ENCODE data around the gene SP140. TPM values are rescaled to one million over a fixed set of nuclear protein-coding genes. Genes with fewer than 3 reads are reported as not detected.

Gene SP140
- total and polyA plus RNA-seq, 2 of the 13 experiments (the other 11 are each of a cell fraction or from before 2014, with no cell fraction given): 0.57 to 0.80 TPM

DNA sequence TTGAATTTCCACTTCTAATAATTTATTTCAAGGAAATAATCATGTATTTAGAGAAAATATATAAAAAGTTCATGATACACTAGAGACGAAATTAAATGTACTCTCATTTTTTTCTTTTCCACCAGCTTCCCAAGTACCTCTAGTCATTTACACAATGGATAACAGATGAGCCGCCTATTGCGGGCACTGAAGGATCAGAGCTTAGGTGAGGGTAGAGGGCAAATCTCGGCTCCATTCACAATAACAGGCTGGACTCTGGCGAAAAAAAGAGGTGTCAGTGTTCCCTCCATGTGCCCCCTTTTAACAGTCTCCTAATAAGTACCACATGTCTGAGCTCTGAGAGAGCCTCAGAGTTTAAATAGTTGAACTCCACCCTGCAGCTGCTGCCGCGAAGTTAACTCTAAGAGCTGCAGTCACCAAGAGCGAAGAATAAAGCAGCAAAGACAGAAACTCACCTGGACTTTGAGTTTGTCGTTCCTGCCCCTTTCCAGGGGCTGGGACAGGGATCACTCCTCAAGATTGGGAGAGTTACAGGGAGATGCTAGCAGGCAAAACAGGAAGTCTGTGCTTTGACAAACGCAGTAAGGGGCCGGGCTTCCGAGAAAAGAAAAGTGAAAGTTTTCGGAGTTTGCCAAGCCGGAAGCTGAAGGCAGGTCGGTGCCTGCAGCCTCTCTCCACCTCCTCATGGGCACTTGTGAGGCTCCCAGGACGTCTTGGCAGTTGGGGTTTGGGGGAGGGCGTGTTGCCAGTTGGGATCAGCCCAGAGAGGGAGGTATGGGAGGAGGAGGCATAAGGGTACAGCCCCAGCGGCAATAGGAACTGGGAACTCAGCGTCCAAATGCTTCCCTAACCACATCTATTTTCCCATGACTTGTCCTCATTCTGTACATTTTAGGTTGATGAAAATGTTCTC, 5.9 kb upstream of the SP140 start, which contains the start of gene SP110 (continued):
- no peak for TF ChIP-seq DPF2 (CRISPR knock-in tag; IDR thresholded peaks at IDR 0.05; ENCODE audit: borderline replicate concordance, low read depth)
- 0 out of 2 replicates have a peak, but pooled peaks have one; percentile 13 for TF ChIP-seq HOXD1 (CRISPR knock-in tag; IDR thresholded peaks at IDR 0.05)
- peak; percentile 80; the same call in 1 of the 2 replicates for TF ChIP-seq ZNF83 (CRISPR knock-in tag; IDR thresholded peaks at IDR 0.05; ENCODE audit: borderline replicate concordance)
- TF ChIP-seq, protein P1, sequence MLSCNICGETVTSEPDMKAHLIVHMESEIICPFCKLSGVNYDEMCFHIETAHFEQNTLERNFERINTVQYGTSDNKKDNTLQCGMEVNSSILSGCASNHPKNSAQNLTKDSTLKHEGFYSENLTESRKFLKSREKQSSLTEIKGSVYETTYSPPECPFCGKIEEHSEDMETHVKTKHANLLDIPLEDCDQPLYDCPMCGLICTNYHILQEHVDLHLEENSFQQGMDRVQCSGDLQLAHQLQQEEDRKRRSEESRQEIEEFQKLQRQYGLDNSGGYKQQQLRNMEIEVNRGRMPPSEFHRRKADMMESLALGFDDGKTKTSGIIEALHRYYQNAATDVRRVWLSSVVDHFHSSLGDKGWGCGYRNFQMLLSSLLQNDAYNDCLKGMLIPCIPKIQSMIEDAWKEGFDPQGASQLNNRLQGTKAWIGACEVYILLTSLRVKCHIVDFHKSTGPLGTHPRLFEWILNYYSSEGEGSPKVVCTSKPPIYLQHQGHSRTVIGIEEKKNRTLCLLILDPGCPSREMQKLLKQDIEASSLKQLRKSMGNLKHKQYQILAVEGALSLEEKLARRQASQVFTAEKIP (CRISPR knock-in tag; IDR thresholded peaks at IDR 0.05; ENCODE audit: borderline replicate concordance): no peak
- TF ChIP-seq ADNP (CRISPR knock-in tag; IDR thresholded peaks at IDR 0.05): no peak
- TF ChIP-seq, protein P2, sequence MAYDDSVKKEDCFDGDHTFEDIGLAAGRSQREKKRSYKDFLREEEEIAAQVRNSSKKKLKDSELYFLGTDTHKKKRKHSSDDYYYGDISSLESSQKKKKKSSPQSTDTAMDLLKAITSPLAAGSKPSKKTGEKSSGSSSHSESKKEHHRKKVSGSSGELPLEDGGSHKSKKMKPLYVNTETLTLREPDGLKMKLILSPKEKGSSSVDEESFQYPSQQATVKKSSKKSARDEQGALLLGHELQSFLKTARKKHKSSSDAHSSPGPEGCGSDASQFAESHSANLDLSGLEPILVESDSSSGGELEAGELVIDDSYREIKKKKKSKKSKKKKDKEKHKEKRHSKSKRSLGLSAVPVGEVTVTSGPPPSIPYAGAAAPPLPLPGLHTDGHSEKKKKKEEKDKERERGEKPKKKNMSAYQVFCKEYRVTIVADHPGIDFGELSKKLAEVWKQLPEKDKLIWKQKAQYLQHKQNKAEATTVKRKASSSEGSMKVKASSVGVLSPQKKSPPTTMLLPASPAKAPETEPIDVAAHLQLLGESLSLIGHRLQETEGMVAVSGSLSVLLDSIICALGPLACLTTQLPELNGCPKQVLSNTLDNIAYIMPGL (CRISPR knock-in tag; IDR thresholded peaks at IDR 0.05; ENCODE audit: borderline replicate concordance in 1 of 2, low read depth in 1 of 2): 0 out of 4 replicates have a peak, but pooled peaks of 1 of the 2 experiments have one; percentile 55
- no peak for TF ChIP-seq MEIS2 (CRISPR knock-in tag; IDR thresholded peaks at IDR 0.05)
- no peak for TF ChIP-seq HES4 (CRISPR knock-in tag; IDR thresholded peaks at IDR 0.05; ENCODE audit: borderline replicate concordance)
- 0 out of 2 replicates have a peak, but pooled peaks have one; percentile 29 for TF ChIP-seq MYNN (CRISPR knock-in tag; IDR thresholded peaks at IDR 0.05; ENCODE audit: low read depth)
- peak; percentile 37; the same call in 1 of the 2 replicates for TF ChIP-seq PITX1 (CRISPR knock-in tag; IDR thresholded peaks at IDR 0.05)
- TF ChIP-seq MXI1 (IDR thresholded peaks at IDR 0.05; ENCODE audit: borderline replicate concordance, low read depth, low read length): peak; percentile 49; the same call in 1 of the 3 replicates
- TF ChIP-seq, protein P3, sequence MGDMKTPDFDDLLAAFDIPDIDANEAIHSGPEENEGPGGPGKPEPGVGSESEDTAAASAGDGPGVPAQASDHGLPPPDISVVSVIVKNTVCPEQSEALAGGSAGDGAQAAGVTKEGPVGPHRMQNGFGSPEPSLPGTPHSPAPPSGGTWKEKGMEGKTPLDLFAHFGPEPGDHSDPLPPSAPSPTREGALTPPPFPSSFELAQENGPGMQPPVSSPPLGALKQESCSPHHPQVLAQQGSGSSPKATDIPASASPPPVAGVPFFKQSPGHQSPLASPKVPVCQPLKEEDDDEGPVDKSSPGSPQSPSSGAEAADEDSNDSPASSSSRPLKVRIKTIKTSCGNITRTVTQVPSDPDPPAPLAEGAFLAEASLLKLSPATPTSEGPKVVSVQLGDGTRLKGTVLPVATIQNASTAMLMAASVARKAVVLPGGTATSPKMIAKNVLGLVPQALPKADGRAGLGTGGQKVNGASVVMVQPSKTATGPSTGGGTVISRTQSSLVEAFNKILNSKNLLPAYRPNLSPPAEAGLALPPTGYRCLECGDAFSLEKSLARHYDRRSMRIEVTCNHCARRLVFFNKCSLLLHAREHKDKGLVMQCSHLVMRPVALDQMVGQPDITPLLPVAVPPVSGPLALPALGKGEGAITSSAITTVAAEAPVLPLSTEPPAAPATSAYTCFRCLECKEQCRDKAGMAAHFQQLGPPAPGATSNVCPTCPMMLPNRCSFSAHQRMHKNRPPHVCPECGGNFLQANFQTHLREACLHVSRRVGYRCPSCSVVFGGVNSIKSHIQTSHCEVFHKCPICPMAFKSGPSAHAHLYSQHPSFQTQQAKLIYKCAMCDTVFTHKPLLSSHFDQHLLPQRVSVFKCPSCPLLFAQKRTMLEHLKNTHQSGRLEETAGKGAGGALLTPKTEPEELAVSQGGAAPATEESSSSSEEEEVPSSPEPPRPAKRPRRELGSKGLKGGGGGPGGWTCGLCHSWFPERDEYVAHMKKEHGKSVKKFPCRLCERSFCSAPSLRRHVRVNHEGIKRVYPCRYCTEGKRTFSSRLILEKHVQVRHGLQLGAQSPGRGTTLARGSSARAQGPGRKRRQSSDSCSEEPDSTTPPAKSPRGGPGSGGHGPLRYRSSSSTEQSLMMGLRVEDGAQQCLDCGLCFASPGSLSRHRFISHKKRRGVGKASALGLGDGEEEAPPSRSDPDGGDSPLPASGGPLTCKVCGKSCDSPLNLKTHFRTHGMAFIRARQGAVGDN (CRISPR knock-in tag; IDR thresholded peaks at IDR 0.05): peak; percentile 65
- TF ChIP-seq KMT2A (CRISPR knock-in tag; IDR thresholded peaks at IDR 0.05): peak; percentile 86
- no peak; the same call in 1 of the 2 replicates for TF ChIP-seq ZNF431 (CRISPR knock-in tag; IDR thresholded peaks at IDR 0.05; ENCODE audit: borderline replicate concordance, low read depth)
- peak; percentile 57; the same call in 1 of the 2 replicates for TF ChIP-seq TSC22D2 (CRISPR knock-in tag; IDR thresholded peaks at IDR 0.05; ENCODE audit: borderline replicate concordance)
- TF ChIP-seq SIX4 (CRISPR knock-in tag; IDR thresholded peaks at IDR 0.05): no peak
- 0 out of 2 replicates have a peak, but pooled peaks have one; percentile 44 for TF ChIP-seq RORA (CRISPR knock-in tag; IDR thresholded peaks at IDR 0.05)
- TF ChIP-seq ELF3 (CRISPR knock-in tag; IDR thresholded peaks at IDR 0.05): peak; percentile 54; the same call in 1 of the 2 replicates
- TF ChIP-seq ZNF891 (CRISPR knock-in tag; IDR thresholded peaks at IDR 0.05): 0 out of 2 replicates have a peak, but pooled peaks have one; percentile 31
- TF ChIP-seq U2AF1 (optimal IDR thresholded peaks at IDR 0.05; ENCODE audit: low read depth, low read length): peak; percentile 49
- peak; percentile 71; the same call in 1 of the 2 replicates for TF ChIP-seq ZNF501 (CRISPR knock-in tag; IDR thresholded peaks at IDR 0.05)
